Measurements from ENCODE around the gene C16orf54. TPM values are rescaled to one million over a fixed set of nuclear protein-coding genes. Genes with fewer than 3 reads are reported as not detected.
"Not testable (repeated sequence)": the region's sequence is repeated elsewhere in the genome, so short reads cannot be mapped to it uniquely, and the experiment has no call there.

The C16orf54 gene
- total RNA-seq, 2 experiments from 2014 or later: 64.3 to 68.0 TPM

- CTCF ChIA-PET: interaction anchor here (0.6 to 2.6 kb wide), 5 partner anchors 7 to 156 kb away, joined by 3 to 21 read pairs (median 13); no protein-coding TSS in a partner anchor
- H3K9me3 Mint-ChIP-seq (ENCODE audit: insufficient read depth); H3K36me3 Mint-ChIP-seq (ENCODE audit: low read depth); ATAC-seq; POLR2A ChIA-PET; DNase-seq; H3K4me3 Mint-ChIP-seq; H3K27ac Mint-ChIP-seq; H3K27me3 Mint-ChIP-seq (ENCODE audit: low read depth): not testable (repeated sequence)
- H3K4me1 Mint-ChIP-seq (ENCODE audit: low read depth): peaks cover 16% of the 10 kb centered on the region
Observed at GRCh38 chr16:29692606-29693005, 53.2 kb downstream of the C16orf54 start.

Other genes starting within 250 kb of the C16orf54 start
- 10 to 100 TPM; 80.9 to 87.4 TPM for gene NPIPB12, start 239.6 kb downstream of the C16orf54 start, total RNA-seq
- 100 to 1,000 TPM; 339 to 352 TPM for gene SPN, start 82.7 kb downstream of the C16orf54 start, total RNA-seq
- 10 to 100 TPM in 1 of 2 experiments, 1 to 10 TPM in 1; 8.6 to 10.2 TPM for gene QPRT, start 66.8 kb downstream of the C16orf54 start, total RNA-seq
- gene ZG16, start 32.3 kb upstream of the C16orf54 start, total RNA-seq: not detected
- gene KIF22, start 44.8 kb upstream of the C16orf54 start, total RNA-seq: 100 to 1,000 TPM; 229 to 233 TPM
- 100 to 1,000 TPM; 455 to 494 TPM for gene MAZ, start 60.5 kb upstream of the C16orf54 start, total RNA-seq
- under 1 TPM; 0.16 to 0.83 TPM for gene PRRT2, start 66.2 kb upstream of the C16orf54 start, total RNA-seq
- 10 to 100 TPM; 39.1 TPM for gene PAGR1, start 70.2 kb upstream of the C16orf54 start, total RNA-seq
- gene MVP, start 74.5 kb upstream of the C16orf54 start, total RNA-seq: 100 to 1,000 TPM; 122 to 125 TPM
- gene CDIPT, start 117.2 kb upstream of the C16orf54 start, total RNA-seq: 10 to 100 TPM; 51.1 to 53.2 TPM
- not detected for gene SEZ6L2, start 153.6 kb upstream of the C16orf54 start, total RNA-seq
- under 1 TPM in 1 of 2 experiments, not detected in 1; 0.24 TPM for gene ASPHD1, start 154.5 kb upstream of the C16orf54 start, total RNA-seq
- 10 to 100 TPM; 33.8 to 35.5 TPM for gene KCTD13, start 180.2 kb upstream of the C16orf54 start, total RNA-seq
- 10 to 100 TPM; 57.8 to 61.0 TPM for gene TMEM219, start 216.1 kb upstream of the C16orf54 start, total RNA-seq
- gene TAOK2, start 227.9 kb upstream of the C16orf54 start, total RNA-seq: 10 to 100 TPM; 48.9 to 49.8 TPM
- gene HIRIP3, start 249.6 kb upstream of the C16orf54 start, total RNA-seq: 10 to 100 TPM; 46.4 to 47.3 TPM